Activated T-helper 9 cell treated with anti-CD3 and anti-CD28 coated beads, Interleukin-2, amount 50 U/mL, for 16 hours (primary cell): Measurements from ENCODE around the gene B4GALT5.
"Not testable (repeated sequence)": the region's sequence is repeated elsewhere in the genome, so short reads cannot be mapped to it uniquely, and the experiment has no call there.

Experiments used
- DNase-seq: peaks from one replicate; pipeline ENCODE4 v3.0.0-alpha.2; 2020; ENCODE audit warnings: low read depth

Gene B4GALT5

GRCh38 chr20:49729780-49730179, 16.1 kb upstream of the B4GALT5 start:
- no peak for DNase-seq

DNA sequence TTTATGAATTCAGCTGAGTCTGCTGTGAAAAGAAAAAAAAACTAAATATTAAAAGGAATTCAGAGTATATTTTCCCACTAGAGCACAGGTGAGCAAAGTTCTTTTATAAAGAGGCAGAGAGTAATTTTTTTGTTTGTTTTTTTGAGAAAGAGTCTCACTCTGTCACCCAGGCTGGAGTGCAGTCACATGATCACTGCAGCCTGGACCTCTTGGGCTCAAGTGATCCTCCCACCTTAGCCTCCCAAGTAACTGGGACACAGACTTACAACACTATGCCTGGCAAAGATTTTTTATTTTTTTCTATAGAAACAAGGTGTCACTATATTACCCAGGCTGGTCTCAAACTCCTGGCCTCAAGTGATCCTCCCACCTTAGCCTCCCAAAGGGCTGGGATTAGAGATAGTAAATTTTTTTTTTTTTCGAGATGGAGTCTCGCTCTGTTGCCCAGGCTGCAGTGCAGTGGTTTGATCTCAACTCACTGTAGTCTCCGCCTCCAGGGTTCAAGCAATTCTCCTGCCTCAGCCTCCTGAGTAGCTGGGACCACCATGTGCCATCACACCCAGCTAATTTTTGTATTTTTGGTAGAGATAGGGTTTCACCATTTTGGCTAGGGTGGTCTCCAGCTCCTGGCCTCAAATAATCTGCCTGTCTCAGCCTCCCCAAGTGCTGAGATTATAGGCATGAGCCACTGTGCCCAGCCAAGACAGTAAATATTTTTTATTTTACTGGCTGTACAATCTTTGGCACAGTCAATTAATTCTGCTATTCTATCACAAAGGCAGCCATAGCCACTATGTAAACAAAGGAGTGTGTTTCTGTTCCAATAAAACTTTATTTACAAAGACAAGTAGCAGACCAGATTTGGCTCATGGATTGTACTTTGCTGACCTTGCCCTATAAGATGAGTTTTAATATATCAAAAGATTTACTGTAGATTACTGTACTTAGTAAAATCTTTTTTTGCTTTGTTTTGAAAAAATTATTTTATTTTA, 14.5 kb upstream of the B4GALT5 start:
- DNase-seq = no peak

DNA sequence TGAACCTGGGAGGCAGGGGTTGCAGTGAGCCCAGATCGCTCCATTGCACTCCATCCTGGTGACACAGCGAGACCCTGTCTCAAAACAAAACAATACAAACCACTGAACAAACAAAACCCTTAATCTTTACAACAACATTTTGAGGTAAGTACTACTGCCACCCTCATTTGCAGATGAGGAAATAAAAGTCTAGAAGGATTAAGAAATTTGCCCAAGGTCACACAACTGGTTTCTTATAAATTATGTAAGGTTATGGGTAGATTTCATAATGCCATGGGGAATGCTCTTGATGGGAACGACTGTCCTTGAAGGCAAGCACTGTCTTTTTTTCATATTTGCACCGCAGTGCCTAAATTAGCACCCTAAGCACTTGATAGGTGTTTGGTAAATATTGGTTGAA, 13.8 kb upstream of the B4GALT5 start:
- no peak for DNase-seq

GRCh38 chr20:49725694-49726093, 12.0 kb upstream of the B4GALT5 start:
- no peak for DNase-seq

- not testable (repeated sequence) for DNase-seq
Measured at GRCh38 chr20:49725224-49725606, 11.5 kb upstream of the B4GALT5 start.

DNA sequence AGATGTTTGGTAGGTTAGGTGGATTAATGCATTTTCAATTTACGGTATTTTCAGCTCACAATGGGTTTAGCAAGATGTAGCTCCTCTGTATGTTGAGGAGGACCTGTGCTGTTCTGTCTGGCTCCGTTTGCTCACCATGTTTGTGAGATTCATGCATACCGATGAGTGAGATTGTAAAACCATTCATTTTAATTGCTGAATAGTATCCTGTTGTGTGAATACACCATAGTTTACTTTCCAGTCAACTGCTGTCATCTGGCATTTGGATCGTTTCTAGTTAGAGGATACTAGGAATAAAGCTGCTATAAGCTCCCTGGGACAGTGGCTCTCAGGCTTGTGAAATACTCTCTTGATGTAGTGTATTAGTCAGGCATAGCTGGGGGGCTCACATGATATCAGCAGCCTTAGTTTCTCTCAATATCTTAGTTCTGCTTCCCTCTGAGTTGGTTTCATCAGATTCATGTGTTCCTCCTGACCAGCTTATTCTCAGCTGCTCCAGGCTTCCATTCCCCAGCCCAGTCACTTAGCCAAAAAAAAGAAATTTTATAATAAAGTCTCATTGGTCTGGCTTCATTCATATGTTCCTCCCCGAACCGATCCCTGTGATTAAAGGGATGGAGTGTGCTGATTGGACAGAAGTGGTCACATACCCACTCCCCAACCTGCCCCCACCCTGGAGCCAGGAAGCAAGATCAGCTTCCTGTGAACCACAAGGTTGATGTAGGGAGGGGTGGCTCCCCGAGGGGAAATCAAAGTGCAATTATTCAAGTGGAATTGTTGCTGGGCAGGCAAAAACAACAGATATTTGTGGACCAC, 10.9 kb upstream of the B4GALT5 start:
- no peak for DNase-seq

DNA sequence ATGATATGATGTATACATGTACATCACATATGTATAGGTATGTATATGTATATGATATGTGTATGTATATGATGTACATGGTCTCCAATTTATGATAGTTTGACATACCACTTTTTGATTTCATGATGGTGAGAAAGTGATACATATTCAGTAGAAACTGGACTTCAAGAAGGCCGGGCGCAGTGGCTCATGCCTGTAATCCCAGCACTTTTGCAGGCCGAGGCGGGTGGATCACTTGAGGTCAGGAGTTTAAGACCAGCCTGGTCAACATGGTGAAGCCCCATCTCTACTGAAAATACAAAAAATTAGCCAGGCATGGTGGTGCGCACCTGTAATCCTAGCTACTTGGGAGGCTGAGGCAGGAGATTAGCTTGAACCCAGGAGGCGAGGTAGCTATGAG, 10.1 kb upstream of the B4GALT5 start:
- not testable (repeated sequence) for DNase-seq

GRCh38 chr20:49721326-49721725, 7.6 kb upstream of the B4GALT5 start:
- not testable (repeated sequence) for DNase-seq

- DNase-seq = no peak
Measured at GRCh38 chr20:49715466-49715865, 1.8 kb upstream of the B4GALT5 start.

DNA sequence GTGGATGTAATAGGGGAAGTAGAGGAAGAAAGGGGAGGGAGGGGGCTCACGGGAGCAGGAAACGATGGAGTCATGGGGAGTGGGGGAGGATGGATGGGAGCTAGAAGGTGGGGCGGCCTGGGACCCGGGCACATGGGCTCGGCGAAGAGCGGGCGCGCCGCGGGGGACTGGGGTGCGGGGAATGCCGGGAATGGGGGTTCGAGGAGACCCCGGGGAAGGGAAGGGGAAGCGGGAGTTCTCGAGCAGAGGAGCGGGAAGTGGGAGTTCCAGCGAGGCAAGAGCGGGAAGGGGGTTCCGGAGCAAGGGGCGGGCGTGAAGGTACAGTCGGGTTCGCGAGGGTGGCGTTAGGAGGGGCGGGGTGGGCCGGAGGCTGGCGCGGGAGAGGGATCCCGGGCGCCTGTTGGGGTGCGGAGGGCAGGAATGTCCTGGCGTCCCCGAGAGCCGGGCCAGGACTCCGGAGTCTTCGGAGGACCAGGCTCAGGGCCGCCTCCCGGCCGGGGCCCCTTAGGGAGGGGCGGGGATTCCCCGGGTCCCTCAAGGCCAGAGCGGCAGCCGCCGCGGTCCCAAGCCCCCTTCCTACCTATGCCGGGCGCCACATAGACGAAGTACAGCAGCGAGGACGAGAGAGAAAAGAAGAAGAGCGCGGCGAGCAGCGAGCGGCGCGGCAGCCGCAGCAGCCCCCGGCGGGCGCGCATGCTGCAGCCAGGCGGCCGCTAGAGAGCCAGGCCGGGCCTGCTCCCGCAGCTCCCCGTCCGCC, 504 bp downstream of the B4GALT5 start:
- DNase-seq = peak; percentile 27

DNA sequence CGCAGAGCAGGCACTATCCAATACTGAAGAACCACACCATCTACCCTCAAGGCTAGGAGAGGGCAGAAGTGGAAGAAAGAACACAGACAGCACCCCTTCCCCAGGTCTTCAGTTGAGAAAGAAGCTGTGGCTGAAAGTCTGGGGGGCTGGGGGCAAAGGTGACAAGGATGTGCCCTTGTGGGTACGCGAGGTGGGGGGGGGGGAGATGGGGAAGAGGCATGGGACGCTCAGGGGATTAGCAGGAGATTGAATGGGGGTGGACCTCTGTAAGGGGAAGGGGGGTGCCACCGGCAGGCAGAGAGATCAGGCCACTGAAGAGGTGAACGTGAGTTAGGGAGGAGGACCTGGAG, 1.1 kb downstream of the B4GALT5 start:
- no peak for DNase-seq

GRCh38 chr20:49712118-49712517, 1.6 kb downstream of the B4GALT5 start:
- no peak for DNase-seq

- DNase-seq = no peak
Measured at GRCh38 chr20:49711667-49711987, 2.1 kb downstream of the B4GALT5 start.

DNA sequence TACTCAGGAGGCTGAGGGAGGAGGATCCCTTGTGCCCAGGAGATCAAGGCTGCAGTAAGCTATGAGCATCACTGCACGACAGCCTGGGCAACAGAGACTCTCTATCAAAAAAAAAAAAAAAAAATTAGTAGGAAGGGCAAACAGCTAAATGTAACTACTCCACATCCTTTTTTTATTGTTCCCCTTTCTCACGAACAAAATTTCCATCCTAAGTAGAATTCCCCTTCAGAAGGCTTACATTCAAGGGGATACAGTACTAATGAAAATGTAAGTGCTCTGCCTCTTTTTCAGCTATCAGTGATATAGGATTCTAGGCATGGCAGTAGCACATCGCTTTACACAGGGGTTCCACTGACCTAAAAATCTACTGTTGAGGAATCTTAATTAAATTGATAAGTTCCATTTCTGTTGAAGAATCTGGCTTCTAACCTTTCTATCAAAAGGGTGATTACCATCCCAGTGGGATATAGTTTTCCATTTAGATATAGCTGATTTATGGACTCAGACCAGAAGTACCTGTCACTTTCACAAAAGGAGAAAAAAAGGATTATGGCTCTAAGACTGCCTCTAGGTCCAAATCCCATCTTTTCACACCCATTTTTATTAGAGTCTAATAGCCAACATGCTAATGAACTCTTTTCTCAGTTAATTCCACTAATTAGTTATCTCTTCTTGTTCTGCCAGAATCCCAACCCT, 2.6 kb downstream of the B4GALT5 start:
- DNase-seq = no peak

- DNase-seq = no peak
Measured at GRCh38 chr20:49707118-49707517, 6.6 kb downstream of the B4GALT5 start.

DNA sequence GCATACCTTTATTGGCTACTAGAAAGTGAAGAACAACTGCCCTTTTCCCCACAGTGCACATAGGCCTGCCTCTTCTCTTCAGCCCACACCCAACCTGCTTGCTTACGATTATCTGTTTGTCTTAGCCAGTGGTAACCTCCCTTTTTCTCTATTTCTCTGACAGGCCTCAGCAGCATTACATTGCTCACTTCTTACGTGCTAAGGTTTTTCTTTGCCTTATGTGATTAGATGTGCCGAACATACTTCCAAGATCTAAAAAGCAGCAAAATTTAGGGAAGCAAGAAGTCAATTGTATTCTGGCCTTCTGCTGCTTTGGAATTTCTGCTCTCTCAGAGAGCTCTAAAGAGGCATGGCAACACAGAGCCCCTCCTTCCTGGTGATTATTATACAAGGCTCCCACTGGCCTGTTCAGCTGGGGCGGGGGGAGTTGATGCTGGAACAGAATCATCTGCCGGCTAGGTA, 7.0 kb downstream of the B4GALT5 start:
- no peak for DNase-seq

DNA sequence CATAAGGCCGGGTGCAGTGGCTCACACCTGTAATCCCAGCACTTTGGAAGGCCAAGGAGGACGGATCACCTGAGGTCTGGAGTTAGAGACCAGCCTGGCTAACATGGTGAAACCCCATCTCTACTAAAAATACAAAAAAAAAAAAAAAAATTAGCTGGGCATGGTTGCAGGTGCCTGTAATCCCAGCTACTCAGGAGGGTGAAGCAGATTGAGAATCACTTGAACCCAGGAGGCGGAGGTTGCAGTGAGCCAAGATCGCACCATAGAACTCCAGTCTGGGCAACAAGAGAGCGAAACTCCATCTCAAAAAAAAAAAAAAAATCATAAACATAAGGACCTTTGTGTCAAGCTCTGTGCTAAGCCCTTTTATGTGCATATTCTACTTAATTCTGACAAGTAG, 7.8 kb downstream of the B4GALT5 start:
- DNase-seq = not testable (repeated sequence)

DNA sequence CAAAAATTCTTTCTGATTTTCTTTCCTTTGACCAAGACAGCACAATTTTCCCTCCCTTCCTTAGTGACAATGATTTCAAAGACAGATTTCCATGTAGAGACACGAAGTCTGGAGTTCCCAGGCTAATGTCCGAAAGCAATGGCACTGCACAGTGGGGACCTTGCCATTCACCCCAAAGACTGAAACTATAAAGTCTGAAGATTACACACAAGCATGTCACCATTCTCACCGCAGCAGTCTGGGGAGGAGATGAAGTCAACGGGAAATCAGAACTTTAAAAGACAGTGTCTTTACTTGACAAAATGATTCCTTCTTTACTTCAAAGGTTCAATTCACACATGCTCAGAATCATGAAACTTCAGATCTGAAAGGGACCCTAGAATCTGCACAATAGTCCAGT, 8.3 kb downstream of the B4GALT5 start:
- DNase-seq = no peak

- no peak for DNase-seq
Measured at GRCh38 chr20:49704932-49705336, 8.7 kb downstream of the B4GALT5 start.

GRCh38 chr20:49701916-49702315, 11.8 kb downstream of the B4GALT5 start:
- no peak for DNase-seq

DNA sequence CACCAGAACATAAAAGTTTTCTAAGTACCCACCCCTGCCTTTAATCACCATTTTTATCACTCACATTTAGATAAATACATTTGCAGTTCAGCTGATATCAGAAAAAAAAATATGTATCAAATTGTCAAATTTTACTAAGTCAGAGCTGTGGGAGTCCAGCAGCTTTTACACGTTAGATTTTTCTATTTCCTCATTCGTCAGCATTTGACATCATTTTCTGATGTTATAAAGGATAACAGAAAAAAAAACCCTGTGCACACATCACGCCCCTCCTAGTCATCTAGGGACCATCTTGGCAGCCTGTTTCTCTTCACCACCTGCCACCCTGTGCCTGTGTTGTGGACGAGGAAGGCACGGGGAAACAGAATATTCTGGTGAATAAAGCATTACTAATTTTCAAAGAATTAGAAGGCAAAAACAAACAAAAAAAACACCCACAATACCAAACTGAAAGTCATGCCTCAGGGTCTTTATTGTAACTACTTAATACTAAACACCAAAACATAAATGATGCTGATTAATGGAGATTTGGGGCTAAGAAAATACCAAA, 12.4 kb downstream of the B4GALT5 start:
- DNase-seq = no peak
